Caki2 (cell line): ENCODE results near the gene LY9. TPM values are rescaled to one million over a fixed set of nuclear protein-coding genes. Genes with fewer than 3 reads are reported as not detected.

Experiments
- DNase-seq: peaks from one replicate; pipeline ENCODE4 v3.0.0-alpha.2; 2015; ENCODE audit warnings: low read depth
- in situ Hi-C: cut with HindIII; loops from 2 replicates; pipeline ENCODE4 v1.10.0; 2016; ENCODE audit warnings: low sequenced_read_pairs, low pct_unique_long_range_greater_than_20kb, mixed read lengths
- total RNA-seq: library from RNA; depleted of rRNA; stranded (reverse); fragments of >200 nt; shearing (Covaris generic); gene quantifications from 2 replicates; pipeline ENCODE4 v1.2.3, GENCODE V29; 2014; ENCODE audit warnings: low replicate concordance

Gene LY9
- total RNA-seq, 1 experiment from 2014 or later: not detected

DNA sequence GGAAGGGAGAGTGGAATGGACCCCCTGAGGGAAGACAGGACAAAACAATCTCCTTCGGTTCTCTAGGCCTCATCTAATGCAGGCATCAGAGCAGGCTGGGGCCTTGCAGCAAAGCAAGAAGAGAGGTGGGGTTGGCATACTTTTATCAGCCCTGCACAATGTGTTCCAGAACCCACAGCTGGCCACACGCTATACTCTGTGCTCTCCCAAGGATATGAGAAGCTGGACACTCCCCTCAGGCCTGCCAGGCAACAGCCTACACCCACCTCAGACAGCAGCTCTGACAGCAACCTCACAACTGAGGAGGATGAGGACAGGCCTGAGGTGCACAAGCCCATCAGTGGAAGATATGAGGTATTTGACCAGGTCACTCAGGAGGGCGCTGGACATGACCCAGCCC is 27.3 kb downstream of the LY9 start:
- in situ Hi-C loops: no loop called here
- DNase-seq: no peak

DNA sequence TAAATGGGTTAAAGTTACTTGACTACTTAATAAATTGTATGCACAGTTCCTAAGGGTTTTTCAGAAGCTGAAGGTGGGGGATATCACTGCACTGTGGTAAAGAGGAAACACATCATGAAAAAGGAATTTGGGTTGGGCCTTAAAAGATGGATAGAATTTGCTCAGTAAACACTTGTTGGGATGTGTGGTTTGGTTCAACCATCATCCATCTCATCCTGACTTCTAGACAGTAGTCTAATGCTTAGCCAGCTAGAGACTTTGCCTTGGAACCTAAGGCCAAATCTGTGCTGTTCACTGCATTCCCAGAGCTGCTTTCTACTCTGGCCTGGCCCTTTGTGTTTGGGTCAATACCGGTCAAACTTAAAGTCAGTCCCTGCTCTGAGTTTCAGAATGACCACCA is 30.6 kb downstream of the LY9 start:
- in situ Hi-C loops: no loop called here
- peak; percentile 24 for DNase-seq

DNA sequence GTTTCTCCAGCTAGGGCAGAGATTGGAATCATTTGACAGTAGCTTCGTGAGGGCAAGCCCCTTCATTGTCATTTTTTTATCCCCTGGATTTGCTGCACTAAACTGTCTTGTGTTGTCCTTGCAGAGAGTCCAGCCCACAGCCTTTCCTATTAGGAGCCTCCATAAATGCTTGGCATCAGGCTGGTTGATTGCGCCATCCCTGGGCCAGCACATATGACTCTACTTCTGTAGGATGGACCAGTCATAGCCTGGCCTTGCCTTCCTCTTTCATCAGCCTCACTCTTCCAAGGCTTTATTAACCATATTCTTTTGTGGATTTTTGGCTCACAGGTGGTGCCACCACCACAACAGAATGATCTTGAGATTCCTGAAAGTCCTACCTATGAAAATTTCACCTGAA is 31.4 kb downstream of the LY9 start:
- in situ Hi-C loops: no loop called here
- no peak for DNase-seq

DNA sequence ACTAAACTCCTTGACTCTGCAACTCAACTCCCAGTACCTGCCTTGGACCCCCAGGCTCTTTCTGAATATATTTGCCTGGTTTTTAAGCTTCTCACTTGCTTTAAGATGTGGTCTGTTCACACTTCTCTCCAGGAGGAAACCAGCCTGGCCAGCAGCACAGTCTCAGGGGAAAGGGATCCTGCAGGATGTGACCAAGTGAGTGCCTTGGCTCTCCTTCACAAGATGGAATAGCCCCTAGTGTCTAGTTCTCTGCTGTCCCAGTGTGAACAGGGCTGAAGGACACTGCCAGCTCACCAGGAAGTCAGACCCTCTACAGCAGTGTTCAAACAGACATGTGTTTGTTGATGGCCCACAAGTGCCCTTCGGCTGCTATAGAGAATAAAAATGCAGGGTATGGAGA is 33.8 kb downstream of the LY9 start:
- in situ Hi-C loops: no loop called here
- no peak for DNase-seq

DNA sequence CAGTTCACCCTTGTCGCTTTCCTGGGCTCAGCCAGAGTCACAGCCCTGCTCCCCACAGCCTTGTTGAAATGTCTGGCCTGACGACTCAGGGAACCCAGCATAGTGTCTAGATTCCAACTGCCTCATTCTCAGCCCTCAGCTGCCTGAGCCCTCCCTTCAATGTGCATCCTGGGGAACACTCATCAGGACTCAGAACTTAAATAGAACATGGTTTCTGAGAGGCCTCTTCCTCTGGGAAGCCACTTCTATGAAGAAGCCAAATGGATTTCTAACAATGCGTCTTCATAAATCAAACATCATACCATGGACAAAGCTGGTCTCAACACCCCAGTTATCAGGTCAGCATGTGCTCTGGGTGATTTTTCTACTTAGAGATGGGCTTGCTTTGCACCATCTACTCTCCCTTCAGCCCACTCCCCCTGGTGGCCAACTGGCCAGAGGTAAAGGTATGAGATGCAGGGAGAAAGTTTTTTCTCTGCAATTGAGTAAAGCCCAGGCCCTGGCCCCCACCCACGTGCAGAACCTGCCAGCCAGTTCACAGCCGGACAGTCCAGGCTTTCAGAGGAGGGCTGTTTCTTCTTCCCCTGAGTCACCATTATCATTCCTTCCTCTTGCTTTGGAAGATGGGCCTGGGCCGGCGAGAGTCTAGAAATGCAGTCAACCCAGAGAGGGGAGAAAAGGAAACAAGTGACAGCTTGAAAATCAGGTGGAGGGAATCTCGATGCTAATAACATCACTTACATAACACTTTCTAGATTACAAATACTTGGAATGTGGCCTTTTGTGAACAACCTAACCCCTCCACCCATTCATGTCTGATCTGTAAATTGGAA is 34.6 kb downstream of the LY9 start:
- DNase-seq: peak; percentile 30
- in situ Hi-C loops: no loop called here

DNA sequence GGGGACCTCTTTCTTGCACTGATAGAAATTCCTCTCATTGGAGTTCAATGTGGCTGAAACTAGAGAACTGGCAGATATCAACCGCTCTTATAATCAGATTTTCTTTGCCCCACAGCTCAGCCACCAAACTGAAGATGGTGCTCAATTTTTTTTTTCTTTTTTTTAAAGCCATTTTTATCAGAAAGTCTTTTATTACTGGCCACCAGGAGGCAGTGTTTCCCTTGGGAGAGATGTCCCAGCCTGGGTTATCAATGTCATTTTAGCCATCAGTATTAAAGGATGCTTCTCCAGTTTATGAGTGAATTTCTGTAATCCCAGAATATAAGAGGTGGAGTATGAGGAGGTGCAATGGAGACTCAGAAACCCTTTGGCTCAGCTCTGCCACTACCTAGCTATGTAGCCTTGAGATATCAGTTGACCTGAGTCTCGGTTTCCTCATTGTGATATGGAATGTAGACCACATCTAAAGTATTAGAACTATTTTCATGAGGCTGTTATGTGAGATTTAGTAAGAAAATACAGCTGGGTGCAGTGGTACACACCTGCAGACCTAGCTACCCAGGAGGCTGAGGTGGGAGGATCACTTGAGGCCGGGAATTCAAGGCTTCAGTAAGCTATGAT is 39.1 kb downstream of the LY9 start:
- peak; percentile 40 for DNase-seq
- in situ Hi-C loops: no loop called here

DNA sequence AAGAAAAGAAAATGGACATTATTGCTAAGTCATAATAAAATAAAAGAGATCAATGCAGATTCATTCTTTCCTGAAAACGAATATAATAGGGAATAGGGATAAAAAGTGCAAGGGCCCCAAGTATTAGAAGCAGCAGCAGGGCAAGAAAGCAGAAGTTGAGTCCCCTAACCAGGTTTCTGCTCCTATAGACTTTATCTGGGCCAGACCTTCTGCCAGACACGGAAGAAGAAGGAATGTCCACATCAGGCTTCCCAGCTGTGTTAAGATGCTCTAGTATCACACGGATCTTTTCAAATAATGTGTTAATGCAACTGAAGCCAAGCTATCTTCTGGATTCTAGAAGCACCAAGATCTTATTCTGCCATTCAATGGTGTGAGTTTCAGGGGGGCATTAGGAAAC is 39.8 kb downstream of the LY9 start:
- in situ Hi-C loops: no loop called here
- DNase-seq: no peak

DNA sequence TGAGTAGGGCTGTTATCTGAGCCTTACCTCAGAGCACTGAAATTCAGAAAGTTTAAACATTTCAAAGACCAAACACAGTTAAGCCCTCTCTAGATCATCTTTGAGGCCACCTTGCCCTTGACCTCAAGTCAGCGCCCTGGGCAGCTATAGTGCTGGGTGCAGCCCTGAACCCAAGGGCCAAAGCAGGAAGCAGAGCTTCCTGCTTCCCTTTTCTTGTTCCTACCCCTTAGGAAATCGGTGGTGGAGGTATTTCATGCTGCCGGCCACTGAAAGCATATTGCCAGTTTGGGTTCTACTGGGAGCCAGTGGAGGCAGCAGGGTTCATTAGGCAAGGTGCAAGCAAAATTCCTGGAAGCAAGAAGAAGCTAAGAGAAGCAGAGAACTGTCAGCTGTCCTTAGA is 40.6 kb downstream of the LY9 start:
- in situ Hi-C loops: no loop called here
- no peak for DNase-seq

DNA sequence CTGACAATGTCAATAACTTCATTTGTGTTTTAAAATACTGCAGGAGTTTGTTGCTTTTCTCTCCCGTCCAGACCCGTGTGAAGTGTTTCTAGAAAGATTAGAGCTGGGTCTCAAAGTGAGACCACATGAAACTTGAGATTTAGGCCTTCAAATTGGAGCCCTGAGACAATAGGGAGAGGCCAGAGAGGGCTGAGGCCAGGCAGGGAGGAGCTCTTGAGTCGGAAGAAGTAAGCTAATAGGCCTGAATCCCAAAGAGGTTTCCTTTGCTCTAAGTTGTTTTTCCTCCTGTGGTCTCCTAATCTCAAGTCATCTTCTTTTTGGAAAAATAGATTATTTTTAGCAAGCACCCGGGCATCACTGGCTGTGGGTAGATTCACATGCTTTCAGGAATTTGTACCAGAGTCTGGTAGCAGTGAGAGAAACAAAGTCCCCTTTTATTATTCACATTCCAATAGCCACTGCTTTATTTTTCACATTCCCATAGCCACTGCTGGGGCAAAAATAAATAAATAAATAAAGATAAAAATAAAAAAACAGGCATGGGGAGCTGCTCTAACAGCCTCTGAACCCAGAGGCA is 41.1 kb downstream of the LY9 start:
- in situ Hi-C loops: no loop called here
- DNase-seq: no peak

DNA sequence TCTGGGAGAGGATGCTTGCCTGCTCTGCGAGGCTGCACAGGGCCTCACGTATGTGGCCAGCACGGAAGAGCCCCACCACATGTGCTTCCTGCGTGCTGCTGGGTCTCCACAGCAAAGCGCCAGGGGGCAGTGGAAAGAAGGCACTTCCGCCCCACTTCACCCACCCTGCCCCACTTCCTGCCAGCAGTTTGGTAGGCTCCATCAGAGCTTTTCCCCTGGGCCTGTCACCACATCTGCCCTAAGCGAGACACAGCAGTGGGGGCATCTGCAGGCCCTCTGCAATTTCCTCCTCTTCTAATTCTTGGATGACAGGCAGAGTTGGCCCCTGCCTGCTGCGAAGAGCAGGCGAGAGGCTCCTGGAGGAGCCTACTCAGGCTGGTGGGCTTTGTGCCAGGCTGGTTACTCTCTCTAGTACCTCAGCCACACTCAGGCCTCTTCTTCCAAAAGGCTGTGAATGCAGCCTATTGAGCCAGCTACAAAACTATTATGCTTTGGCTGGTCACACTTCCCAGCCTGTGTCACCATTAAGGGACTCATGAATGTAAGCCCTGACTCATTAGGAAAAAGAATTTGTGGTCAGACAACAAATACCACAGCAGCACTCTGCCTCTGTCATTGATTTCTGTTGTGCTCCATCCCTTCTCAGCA is 41.7 kb downstream of the LY9 start:
- in situ Hi-C loops: no loop called here
- peak; percentile 16 for DNase-seq

DNA sequence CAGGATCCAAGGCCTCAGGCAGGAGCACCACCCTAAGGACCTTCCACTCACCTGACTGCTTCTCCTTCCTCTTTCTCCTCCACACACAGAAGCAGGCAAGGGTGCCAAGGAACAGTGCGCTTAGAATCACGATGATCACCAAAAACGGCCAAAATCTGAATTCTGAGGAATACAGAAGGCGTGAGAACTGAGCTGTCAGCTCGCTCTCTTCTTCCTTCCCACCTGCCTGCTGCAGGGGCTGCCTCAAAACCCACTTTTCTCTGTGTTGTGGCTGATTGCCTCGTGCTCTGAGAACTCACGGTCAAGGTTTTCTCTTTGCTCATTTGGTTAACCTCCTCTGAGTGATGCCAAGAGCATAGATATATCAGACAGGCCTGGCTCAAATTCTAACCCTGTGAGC is 42.9 kb downstream of the LY9 start:
- in situ Hi-C loops: no loop called here
- DNase-seq: no peak

DNA sequence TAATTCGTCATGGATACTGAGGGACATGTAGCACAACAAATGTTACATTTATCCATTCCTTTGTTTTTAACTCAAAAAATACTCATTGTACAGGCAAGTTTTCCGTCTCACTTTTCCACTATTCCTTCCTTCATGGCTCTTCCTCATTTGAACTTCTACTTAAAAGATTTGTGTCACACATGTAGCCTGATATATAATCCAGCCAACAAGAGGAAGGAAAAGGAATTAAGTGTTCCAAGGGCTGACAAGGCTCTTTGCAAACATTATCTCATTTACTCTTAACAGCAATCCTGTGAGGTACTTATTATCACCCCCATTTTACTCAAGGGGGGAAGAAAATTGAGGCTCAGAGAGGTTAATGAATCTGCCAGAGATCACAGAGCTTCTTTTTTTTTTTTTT is 43.8 kb downstream of the LY9 start:
- in situ Hi-C loops: no loop called here
- no peak for DNase-seq

DNA sequence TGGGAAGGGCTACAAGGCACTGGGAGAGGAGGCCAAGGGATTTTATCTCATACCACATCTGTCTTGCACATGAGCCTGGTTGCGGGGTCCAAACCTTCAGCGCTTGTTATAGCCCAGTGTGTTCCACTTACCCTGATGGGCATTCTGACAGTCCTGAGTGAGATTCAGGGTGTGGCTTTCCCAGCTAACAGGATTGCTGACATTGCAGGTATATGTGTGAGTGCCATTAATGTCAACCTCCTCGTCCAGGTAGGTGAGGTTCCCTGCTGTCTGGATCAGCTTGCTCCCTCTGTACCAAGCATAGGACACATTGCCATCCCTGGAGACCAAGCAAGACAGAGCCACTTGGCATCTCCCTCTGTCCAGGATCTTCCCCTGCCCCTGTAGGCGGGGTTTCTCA is 45.1 kb downstream of the LY9 start:
- in situ Hi-C loops: no loop called here
- no peak for DNase-seq

DNA sequence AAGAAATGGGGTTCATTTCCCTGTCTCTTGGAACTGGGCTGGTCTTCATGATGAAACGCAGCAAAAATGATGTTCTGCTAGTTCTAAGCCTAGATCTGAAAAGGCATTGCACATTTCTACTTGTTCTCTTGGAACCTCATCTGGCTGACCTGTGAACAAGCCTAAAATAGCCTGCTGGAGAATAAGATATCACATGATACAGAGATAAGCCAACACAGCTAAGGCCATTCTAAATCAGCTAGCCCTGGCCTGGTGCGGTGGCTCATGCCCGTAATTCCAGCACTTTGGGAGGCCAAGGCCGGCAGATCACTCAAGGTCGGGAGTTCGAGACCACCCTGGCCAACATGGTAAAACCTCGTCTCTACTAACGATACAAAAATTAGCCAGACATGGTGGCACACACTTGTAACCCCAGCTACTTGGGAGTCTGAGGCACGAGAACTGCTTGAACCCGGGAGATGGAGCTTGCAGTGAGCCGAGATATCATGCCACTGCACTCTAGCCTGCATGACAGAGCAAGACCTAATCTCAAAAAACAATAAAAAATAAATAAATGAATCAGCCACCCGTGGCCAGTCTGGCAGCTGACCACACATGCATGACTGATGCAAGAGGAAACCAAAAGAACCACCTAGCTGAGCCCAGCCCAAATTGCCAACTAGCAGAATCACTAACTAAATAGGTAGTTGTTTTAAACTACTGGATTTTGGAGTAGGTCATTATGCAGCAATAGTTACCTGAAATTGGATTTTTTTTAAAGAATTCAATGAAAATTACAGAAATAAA is 48.7 kb downstream of the LY9 start:
- in situ Hi-C loops: no loop called here
- peak; percentile 10 for DNase-seq

DNA sequence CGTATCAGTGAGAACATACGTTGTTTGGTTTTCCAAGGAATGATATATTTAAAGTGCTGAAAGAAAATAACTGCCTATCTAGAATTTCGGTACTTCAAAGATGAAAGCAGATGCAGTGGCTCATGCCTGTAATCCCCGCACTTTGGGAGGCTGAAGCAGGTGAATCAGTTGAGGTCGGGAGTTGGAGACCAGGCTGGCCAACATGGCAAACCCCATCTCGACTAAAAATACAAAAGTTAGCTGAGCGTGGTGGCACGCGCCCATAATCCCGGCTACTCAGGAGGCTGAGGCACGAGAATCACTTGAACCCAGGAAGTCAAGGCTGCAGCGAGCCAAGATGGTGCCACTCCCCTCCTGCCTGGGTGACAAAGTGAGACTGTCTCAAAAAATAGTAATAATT is 50.3 kb downstream of the LY9 start:
- in situ Hi-C loops: no loop called here

DNA sequence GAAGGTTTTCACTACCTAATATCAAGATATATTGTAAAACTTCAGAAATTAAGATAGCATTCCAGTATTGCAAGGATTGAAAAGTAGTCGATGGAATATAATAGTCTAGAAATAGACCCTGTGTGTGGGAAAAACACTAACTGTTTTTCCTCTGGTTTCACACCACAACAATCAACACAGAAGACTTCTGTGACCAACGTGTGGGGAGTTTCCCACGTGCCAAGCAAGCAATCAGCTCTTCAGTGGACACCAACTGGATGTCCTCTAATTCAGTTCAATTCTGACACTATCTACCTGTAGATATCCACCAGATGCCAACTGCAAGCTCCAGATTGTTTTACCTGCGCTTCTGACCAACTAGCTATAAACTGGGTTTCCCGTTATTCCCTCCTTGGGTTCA is 54.6 kb downstream of the LY9 start:
- DNase-seq: no peak
- in situ Hi-C loops: no loop called here

More for the DNA sequence above, 50.3 kb downstream of the LY9 start:
- DNase-seq: no peak

DNA sequence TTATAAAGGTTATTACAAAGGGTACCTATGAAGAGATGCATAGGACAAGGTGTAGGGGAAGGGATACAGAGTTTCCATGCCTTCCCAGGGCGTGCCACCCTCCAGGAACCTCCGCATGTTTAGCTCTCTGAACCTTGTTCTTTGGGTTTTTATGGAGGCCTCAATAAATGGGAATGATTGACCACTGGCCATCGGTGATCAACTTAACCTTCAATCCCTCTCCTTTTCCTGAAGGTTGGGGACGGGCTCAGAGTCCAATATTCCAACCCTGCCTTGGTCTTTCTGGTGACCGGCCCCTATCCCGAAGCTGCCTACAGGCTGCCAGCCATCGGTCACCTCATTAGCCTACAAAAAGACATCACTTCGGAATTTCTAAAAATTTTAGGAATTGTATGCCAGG is 55.0 kb downstream of the LY9 start:
- in situ Hi-C loops: no loop called here
- DNase-seq: no peak

DNA sequence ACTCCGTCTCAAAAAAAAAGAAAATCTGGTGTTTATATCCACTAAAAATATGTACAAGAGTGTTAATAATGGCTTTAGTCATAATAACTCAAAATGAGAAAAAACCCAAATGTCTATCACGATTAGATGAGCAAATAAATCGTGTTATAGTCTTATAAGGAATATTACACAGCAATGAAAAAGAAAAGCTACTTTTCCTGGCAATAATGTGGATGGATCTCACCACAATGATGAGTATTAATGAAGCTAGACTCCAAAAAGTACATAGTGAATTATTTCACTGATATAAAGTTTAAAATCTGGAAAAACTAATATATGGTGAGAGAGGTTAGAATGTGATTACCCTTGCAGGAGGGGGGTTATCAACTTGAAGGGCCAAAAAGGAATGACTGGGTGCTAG is 57.0 kb downstream of the LY9 start:
- in situ Hi-C loops: no loop called here
- DNase-seq: no peak

DNA sequence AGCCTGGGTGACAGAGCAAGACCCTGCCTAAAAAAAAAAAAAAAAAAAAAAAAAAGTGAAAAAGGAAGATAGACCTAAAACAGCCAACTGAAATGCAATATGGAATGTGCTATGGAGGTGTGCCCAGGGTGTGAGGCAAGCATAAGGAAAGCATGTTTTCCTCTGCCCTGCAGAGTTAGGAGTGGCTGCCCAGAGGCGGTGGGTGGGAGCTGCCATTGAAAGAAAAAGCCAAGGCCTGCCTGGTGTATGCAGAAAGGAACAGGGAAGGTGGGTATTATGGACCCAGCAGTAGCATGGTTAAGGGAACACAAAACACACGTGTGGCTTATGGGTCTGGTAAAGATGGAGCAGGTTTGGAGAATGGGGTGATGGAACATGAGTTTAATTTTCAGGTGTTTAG is 57.8 kb downstream of the LY9 start:
- DNase-seq: no peak
- in situ Hi-C loops: no loop called here
